HG02938 (cell line): Measurements from ENCODE around the gene RREB1.
"Not testable (repeated sequence)": the region's sequence is repeated elsewhere in the genome, so short reads cannot be mapped to it uniquely, and the experiment has no call there.

Source experiments
- ATAC-seq: cut with Tn5 transposase; IDR thresholded peaks from one replicate; pipeline ENCODE4 v1.9.1; 2021; ENCODE audit warnings: mild to moderate bottlenecking, moderate library complexity; ENCODE audit not compliant: unreplicated experiment

The RREB1 gene

GRCh38 chr6:7260291-7261031, 152.7 kb downstream of the RREB1 start:
- no peak for ATAC-seq

- no peak for ATAC-seq
These were observed 153.5 kb downstream of the RREB1 start for GRCh38 chr6:7261032-7261841.

GRCh38 chr6:7261852-7262461, 154.2 kb downstream of the RREB1 start:
- no peak for ATAC-seq

GRCh38 chr6:7262746-7263518, 155.2 kb downstream of the RREB1 start:
- no peak for ATAC-seq

- not testable (repeated sequence) for ATAC-seq
These were observed 155.7 kb downstream of the RREB1 start for GRCh38 chr6:7263519-7263805.

- no peak for ATAC-seq
These were observed 156.3 kb downstream of the RREB1 start for GRCh38 chr6:7264041-7264440.

- no peak for ATAC-seq
These were observed 157.1 kb downstream of the RREB1 start for GRCh38 chr6:7264686-7265384.

- not testable (repeated sequence) for ATAC-seq
These were observed 157.6 kb downstream of the RREB1 start for GRCh38 chr6:7265385-7265726.

GRCh38 chr6:7267071-7267465, 159.3 kb downstream of the RREB1 start:
- ATAC-seq, result no peak

- ATAC-seq, result no peak
These were observed 159.8 kb downstream of the RREB1 start for GRCh38 chr6:7267466-7268091.

- no peak for ATAC-seq
These were observed 160.6 kb downstream of the RREB1 start for GRCh38 chr6:7268362-7268761.

GRCh38 chr6:7268816-7269555, 161.2 kb downstream of the RREB1 start:
- ATAC-seq, result no peak

- ATAC-seq, result no peak
These were observed 162.1 kb downstream of the RREB1 start for GRCh38 chr6:7269816-7270215.

GRCh38 chr6:7270320-7271204, 162.8 kb downstream of the RREB1 start:
- no peak for ATAC-seq

GRCh38 chr6:7271205-7271534, 163.4 kb downstream of the RREB1 start:
- no peak for ATAC-seq

- ATAC-seq, result no peak
These were observed 165.9 kb downstream of the RREB1 start for GRCh38 chr6:7273709-7274108.

GRCh38 chr6:7274525-7274924, 166.8 kb downstream of the RREB1 start:
- not testable (repeated sequence) for ATAC-seq

GRCh38 chr6:7276199-7276524, 168.4 kb downstream of the RREB1 start:
- ATAC-seq, result no peak
